ENCODE results near the gene TKFC. TPM values are rescaled to one million over a fixed set of nuclear protein-coding genes. Genes with fewer than 3 reads are reported as not detected.
A peak's percentile ranks its signal among the peaks of the same experiment; 100 is the strongest.

TKFC gene
- total and polyA plus RNA-seq, 9 of the 15 experiments (the other 6 are each of a cell fraction or from before 2014, with no cell fraction given) = 2.0 to 61.7 (median 28.5) TPM

GRCh38 chr11:61332797-61333549 lies at the start of gene TKFC, which contains the start of gene DDB1 (continued):
- TF ChIP-seq ZNF707 (CRISPR knock-in tag; conservative IDR thresholded peaks at IDR 0.05) (no peak), BHLHE40 (IDR thresholded peaks at IDR 0.05; ENCODE audit: low read length) (peak; percentile 71), FOXP4 (CRISPR knock-in tag; IDR thresholded peaks at IDR 0.05; ENCODE audit: borderline replicate concordance) (no peak), RAD21 (CRISPR knock-in tag; conservative IDR thresholded peaks at IDR 0.05 in 1 of 2, IDR thresholded peaks at IDR 0.05 in 1 of 2) (no peak), PCBP2 (IDR thresholded peaks at IDR 0.05; ENCODE audit: low read depth, low read length, poor library complexity, severe bottlenecking) (no peak), PTRF (tag; IDR thresholded peaks at IDR 0.05) (no peak), MCM3 (IDR thresholded peaks at IDR 0.05) (no peak), HMG20A (CRISPR knock-in tag; conservative IDR thresholded peaks at IDR 0.05) (no peak)
- TF ChIP-seq, protein P1, sequence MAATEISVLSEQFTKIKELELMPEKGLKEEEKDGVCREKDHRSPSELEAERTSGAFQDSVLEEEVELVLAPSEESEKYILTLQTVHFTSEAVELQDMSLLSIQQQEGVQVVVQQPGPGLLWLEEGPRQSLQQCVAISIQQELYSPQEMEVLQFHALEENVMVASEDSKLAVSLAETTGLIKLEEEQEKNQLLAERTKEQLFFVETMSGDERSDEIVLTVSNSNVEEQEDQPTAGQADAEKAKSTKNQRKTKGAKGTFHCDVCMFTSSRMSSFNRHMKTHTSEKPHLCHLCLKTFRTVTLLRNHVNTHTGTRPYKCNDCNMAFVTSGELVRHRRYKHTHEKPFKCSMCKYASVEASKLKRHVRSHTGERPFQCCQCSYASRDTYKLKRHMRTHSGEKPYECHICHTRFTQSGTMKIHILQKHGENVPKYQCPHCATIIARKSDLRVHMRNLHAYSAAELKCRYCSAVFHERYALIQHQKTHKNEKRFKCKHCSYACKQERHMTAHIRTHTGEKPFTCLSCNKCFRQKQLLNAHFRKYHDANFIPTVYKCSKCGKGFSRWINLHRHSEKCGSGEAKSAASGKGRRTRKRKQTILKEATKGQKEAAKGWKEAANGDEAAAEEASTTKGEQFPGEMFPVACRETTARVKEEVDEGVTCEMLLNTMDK (IDR thresholded peaks at IDR 0.05; ENCODE audit: borderline replicate concordance, insufficient read depth, low read depth, low read length, poor library complexity, severe bottlenecking) = peak; percentile 2
- TF ChIP-seq, protein P2, sequence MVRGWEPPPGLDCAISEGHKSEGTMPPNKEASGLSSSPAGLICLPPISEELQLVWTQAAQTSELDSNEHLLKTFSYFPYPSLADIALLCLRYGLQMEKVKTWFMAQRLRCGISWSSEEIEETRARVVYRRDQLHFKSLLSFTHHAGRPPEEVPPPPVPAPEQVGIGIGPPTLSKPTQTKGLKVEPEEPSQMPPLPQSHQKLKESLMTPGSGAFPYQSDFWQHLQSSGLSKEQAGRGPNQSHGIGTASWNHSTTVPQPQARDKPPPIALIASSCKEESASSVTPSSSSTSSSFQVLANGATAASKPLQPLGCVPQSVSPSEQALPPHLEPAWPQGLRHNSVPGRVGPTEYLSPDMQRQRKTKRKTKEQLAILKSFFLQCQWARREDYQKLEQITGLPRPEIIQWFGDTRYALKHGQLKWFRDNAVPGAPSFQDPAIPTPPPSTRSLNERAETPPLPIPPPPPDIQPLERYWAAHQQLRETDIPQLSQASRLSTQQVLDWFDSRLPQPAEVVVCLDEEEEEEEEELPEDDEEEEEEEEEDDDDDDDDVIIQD (CRISPR knock-in tag; IDR thresholded peaks at IDR 0.05) = no peak
- TF ChIP-seq, protein P3, sequence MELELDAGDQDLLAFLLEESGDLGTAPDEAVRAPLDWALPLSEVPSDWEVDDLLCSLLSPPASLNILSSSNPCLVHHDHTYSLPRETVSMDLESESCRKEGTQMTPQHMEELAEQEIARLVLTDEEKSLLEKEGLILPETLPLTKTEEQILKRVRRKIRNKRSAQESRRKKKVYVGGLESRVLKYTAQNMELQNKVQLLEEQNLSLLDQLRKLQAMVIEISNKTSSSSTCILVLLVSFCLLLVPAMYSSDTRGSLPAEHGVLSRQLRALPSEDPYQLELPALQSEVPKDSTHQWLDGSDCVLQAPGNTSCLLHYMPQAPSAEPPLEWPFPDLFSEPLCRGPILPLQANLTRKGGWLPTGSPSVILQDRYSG (tag; conservative IDR thresholded peaks at IDR 0.05; ENCODE audit: low read depth) = no peak

Data from K562 (cell line).